HG03045 (cell line): Measurements from ENCODE around the gene LRRC38.
"Not testable (repeated sequence)": the region's sequence is repeated elsewhere in the genome, so short reads cannot be mapped to it uniquely, and the experiment has no call there.

Source experiments
- ATAC-seq: cut with Tn5 transposase; IDR thresholded peaks from one replicate; pipeline ENCODE4 v1.9.1; 2021; ENCODE audit warnings: mild to moderate bottlenecking, moderate library complexity; ENCODE audit not compliant: unreplicated experiment

LRRC38 gene

GRCh38 chr1:13469343-13469742, 44.5 kb downstream of the LRRC38 start:
- no peak for ATAC-seq

- no peak for ATAC-seq
Measured at GRCh38 chr1:13465515-13465914, 48.3 kb downstream of the LRRC38 start.

DNA sequence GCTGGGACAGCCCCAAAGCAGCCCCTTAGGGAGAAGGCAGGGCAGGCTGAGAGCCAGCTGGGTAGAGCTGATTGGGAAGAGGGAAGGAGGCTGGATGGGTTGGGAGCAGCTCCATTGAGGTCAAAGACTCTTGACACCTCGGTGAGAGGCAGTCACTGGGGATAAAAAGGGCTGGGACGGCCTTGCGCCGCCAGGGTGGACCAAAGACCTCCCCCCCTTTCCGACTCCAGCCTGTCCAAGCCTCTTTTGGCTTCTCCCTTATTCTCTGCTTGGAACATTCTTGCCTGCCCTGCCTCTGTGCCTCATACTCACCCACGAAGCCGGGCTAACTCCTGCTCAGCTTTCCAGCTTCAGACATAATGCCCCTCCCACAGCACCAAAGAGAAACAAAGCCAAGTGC, 51.1 kb downstream of the LRRC38 start:
- ATAC-seq: no peak

DNA sequence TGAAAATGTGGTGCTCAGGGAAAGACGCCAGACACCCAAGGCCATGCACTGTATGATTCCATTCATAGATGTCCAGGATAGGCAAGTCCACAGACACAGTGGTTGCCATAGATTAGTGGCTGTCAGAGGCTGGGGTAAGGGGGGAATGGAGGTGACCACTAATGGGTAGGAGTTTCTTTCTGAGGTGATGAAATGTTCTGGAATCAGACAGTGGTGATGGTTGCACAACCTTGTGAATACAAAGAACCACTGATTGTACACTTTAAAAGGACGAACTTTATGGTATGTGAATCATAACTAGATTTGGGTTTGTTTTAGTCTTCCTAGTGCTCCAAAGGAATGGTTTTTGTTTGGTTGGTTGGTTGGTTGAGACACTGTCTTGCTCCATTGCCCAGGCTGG, 51.8 kb downstream of the LRRC38 start:
- no peak for ATAC-seq

DNA sequence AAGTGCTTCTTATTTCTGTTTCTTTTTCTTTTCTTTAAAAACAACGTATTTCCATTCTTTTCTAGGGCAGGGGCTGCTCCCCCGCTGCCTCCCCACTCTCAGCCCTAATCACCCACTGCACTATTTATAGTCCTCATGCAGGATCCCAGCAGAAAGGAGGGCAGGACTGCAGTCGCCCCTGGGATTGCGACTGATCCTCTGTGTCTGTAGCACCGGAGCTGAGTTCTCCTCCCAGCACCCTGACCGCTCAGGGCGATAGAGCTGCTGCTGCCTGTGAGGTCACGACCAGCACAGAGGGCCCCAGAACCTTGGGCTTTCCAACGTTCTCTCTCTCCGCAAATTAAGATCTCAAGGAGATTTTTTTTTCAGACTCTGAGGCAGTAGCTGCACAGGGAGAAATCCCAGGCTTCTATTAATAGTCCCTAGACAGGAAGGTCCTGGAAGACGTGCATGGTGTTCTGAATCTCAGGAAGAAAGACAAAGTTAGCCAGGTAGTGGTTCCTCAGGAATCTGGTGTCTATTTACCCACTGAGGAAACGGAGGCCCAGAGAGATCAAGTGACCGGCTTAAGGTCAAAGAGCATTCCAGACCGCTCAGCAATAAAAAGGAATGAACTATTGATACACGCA, 56.8 kb downstream of the LRRC38 start:
- ATAC-seq: no peak

DNA sequence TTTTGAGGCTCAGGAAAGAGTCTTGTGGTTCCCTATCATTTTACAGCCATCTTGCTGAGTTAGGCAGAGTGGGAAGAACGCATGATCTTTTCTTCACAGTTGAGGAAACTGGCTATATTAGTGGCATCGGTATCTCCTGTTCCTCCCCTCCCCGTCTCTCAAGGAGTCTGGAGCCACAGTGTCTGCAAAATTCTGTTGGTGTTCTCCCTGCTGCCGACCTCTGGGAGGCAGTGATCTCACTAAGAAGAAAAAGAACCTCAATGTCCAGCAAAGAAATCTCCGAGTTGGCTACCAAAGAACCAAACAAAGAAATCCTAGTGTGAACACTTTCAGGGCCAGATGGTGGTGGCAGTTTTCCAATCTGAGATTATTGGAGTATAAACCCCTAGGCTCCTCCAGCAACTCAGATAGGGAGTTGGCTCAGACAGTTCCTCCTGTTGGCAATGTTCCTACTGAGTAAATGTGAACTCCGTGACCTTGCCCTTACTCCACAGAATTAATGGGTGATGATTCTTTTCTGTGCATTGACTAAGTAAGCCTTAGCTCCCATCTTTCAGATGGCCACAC, 62.3 kb downstream of the LRRC38 start:
- no peak for ATAC-seq

DNA sequence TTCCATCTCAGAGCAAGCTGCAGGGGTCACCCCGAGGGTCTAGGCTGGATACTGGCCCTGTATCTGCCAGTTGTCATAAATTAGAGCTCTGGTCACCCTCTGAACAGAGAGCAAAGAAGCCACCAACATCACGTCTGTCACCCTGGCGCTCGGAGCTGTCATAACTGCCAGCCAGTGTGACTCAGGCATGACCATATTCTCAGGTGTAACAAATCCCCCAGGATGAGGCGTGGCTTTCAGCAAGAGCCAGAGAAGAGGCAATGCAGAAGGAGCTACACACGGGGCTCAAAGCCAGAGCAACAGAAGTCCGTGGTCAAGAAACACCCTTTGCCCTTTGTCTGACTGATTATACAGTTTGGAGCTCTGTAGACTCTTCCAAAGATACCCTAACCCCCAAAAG, 63.6 kb downstream of the LRRC38 start:
- no peak for ATAC-seq

- ATAC-seq: no peak
Measured at GRCh38 chr1:13443335-13443979, 70.3 kb downstream of the LRRC38 start.

DNA sequence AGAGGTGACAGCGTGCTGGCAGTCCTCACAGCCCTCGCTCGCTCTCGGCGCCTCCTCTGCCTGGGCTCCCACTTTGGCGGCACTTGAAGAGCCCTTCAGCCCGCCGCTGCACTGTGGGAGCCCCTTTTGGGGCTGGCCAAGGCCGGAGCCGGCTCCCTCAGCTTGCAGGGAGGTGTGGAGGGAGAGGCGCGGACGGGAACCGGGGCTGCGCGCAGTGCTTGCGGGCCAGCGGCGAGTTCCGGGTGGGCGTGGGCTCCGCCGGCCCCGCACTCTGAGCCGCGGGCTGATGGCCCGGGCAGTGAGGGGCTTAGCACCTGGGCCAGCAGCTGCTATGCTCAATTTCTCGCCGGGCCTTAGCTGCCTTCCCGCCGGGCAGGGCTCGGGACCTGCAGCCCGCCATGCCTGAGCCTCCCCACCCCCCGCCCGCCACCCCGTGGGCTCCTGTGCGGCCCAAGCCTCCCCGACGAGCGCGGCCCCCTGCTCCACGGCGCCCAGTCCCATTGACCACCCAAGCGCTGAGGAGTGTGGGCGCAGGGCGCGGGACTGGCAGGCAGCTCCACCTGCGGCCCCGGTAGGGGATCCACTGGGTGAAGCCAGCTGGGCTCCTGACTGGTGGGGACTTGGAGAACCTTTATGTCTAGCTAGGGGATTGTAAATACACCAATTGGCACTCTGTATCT, 74.6 kb downstream of the LRRC38 start:
- not testable (repeated sequence) for ATAC-seq

DNA sequence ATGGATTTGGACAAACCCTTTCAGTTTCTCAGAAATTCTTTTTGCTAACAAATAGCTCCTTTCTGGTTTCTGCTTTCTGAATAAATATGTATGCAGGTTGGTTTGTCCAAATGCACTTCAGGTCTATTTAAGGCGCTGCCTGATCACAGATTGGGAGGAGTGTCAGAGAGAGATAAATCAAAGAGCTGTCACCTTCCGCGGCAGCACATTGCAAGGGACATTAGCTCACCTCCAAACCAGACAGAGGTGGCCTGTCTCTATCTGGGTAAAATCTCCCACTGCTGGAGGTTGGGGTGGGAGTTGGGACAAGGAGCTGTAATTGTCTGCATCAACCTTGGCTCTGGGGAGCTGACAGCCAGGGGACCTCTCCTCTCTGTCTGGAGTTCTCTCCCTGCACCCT, 78.3 kb downstream of the LRRC38 start:
- no peak for ATAC-seq

GRCh38 chr1:13433694-13434358, 80.0 kb downstream of the LRRC38 start:
- not testable (repeated sequence) for ATAC-seq

DNA sequence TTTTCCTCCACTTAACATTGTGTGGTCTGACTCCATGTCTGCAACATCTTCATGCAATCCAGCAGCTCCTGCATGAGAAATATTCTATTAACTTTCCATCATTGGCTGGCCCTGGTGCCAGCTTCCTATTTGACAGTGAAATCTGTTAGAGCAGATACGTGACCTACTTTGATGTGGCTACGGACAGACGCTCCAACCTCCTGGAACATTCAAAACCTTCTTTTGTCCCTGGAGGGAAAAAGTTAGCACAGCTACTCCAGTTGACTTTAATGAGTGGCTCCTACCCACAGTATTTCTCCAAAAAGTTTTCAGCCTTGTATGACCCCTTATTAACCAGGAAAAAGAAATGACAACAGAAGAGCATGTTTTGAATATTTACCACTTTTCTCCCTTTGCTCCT, 81.6 kb downstream of the LRRC38 start:
- ATAC-seq: no peak

- no peak for ATAC-seq
Measured at GRCh38 chr1:13430495-13430894, 83.3 kb downstream of the LRRC38 start.
